Effector CD4-positive, alpha-beta T cell (primary cell): ENCODE measurements around the gene MACROD1.

Source experiments
- DNase-seq: peaks from one replicate; pipeline ENCODE4 v3.0.0-alpha.2; 2020

Gene MACROD1

DNA sequence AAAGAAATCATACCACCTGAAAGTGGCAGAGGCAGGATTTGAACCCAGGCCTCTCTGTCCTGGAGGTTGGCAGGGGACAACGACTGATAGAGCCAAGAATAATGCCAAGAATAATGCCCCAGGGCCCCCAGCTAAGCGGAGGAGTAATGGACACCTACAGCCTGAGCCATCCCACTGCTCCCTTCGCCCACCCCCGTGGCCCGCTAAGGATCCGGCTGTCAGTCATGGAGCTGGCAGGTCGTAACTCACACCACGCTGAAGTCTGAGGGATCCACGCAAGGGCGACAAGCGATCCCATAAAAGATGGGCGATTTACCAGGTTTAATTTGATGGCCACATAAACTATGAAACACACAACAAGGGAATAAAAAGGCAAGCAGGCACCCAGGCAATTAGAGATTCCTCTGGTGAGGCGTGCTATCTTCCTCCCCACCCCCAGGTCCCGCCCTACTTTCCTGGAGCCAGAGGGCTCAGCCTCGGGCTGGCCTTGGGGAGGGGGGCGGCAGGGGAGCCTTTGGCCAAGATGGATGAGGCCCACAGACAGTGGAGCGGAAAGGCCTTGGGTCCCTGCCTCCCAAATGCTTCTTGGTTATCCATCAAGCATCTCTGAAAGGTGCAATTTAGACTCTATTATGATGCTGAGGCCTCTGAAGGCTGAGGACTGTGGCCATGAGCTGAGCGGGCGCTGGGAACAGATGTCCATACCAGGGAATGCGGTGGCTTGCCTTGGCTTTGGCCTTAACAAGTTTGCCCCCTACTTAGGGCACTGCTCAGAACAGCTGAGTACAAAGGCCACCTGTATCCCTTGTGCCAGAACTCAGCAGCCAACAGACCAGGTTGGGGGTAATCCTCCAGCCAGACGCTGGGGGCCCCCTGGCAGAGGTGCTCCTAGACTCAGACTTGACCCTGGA lies 55.2 kb downstream of the MACROD1 start:
- no peak for DNase-seq

DNA sequence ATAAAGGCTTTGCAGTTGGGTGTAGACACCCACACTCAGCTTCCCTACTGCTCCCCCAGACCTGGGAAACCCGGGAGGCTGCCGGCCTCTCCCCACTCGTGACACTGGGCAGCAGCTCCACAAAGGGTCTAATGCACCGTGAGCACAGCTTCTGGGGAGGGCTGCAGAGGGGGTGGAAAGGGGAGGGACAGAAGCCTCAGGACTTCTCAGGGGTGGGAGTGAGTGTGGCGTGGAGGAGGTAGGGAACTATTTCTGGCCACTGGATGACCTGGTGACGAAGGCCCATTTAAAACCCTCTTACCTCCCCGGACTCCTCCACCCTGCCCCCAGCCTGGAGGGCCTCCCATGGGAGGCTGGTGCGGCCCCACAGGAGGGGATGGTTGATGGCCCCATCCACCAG lies 56.6 kb downstream of the MACROD1 start:
- DNase-seq, result no peak

- no peak for DNase-seq
Measured at GRCh38 chr11:64107303-64107702, 58.6 kb downstream of the MACROD1 start.

GRCh38 chr11:64104632-64105031 lies 61.3 kb downstream of the MACROD1 start:
- DNase-seq, result no peak

DNA sequence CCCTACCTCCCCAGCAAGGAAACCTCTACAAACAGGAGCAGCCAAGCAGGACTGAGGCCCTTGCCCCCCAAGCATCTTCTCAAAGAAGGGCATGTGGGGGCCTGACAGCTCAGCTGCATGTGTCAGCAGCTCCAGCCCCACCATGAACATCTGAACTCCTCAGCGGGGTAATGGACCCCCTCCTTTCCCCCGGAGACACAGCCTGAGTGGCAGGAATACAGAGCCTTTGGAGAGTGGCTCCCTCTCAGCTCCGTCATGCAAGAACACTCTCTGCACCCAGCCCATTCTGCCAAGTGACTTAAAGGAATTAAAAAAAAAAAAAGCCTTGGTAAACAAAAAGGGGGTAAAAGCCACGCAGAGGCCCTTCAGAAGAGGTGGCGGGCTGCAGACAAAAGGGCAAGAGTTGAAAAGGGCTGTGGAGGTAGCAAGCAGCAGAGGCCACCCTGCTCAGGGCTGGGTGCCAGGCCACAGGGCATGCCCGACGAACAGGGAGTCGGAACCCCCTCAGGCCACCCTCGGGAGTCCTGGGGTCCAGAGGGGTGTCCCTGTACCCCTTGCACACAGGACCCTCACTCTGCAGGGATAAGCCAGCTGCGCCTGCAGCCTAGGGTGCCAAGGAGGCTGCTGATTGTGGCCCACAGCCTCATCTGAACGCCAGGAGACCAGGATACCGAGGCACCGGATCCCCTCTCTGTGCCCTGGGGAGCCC lies 62.5 kb downstream of the MACROD1 start:
- no peak for DNase-seq

DNA sequence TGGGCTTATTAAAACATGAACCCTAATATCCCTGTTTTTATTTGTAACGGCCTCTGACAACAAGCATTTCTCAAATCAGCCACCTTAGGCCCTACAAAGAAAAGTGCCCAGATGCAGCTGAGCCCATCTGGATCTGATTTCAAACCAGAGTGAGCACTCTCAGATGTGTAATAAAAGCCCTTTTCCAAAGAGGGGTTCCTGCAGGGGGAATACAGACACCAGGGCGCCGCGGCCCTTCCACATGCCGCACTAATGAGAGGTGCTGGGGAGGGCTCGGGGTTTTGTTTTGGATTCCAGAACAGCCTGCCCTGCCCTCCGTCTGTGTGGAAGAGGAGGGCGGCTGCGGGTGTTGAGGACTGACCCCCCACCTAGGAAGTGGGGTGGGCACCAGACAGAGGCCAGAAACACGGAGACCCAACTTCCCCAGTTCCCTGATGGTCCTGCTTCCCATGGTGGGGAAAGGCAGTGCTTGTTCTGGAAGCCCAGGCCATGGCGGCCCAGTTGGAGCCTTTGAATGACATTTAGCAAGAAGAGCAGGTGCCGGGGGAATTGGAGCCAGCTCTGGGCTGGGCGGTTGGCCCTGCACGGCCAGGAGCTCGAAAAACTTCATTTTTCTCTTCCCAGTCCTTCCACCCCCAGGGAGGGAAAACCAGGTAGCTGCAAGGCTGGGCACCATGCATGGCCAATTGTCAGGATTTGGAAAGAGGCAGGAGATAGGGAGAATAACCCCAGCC lies 63.7 kb downstream of the MACROD1 start:
- no peak for DNase-seq

DNA sequence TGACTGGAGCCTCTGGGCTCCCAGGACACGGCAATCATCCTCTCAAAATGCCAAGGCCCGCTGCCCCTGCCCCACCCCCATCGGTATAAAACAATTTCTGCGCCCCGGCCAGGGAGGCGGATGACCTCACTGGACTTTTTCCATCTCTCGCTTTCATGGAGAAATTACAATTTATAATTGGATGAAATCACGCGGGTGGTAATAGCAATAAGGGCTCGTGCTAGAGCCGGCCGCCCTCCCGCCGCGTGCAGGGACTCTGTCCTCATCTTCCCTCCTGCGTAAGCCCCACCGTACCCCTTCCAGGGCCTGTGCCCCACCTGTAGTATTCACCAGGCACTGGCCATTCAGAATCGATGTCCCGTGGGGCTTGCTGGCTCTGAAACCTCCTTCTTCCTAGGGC lies 64.5 kb downstream of the MACROD1 start:
- DNase-seq, result no peak

DNA sequence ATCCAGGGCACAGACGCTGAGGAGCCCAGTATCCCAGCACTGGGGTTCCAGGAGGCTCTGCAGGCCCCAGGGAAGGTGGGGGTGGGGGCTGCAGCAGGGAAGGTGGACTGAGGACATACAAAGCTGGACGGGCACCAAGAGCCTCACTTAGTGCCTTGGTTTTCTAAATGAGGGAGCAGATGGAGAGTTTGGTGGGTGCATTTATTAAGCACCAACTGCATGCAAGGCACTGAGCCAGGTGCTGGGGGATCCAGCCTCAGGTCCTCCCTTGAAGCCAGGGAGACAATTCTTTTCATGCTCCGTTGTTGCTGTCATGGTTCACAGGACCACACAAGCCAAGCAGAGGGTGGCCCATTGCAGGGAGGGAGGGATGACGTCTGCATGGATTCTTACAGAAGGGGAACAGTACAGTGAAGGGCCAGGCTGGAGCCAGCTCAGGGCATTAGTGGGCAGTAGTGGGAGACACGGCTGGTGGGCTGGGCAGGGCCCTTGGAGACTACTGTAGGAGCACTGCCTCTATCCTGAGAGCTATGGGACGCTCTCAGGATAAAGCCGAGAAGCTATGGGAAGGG lies 65.0 kb downstream of the MACROD1 start:
- no peak for DNase-seq

DNA sequence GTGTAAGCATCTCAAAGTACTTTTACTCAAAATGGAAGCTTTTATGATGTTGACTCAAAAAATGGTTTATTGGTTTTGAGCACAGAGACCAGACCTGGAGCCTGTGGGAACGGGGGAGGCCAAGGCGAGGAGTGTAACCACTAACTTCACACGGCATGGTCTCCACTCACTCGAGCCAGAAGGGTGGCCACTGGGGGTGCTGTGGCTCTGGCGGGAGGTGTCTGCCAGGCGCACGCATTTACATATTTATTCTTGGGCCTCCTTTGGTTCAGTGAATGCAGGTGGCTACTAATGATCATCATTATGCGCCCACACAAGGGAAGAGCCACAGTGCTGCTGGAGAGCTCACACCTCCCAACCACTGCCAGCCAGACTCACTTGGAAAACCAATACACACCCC lies 65.6 kb downstream of the MACROD1 start:
- no peak for DNase-seq

GRCh38 chr11:64099436-64099835 lies 66.5 kb downstream of the MACROD1 start:
- DNase-seq, result no peak

DNA sequence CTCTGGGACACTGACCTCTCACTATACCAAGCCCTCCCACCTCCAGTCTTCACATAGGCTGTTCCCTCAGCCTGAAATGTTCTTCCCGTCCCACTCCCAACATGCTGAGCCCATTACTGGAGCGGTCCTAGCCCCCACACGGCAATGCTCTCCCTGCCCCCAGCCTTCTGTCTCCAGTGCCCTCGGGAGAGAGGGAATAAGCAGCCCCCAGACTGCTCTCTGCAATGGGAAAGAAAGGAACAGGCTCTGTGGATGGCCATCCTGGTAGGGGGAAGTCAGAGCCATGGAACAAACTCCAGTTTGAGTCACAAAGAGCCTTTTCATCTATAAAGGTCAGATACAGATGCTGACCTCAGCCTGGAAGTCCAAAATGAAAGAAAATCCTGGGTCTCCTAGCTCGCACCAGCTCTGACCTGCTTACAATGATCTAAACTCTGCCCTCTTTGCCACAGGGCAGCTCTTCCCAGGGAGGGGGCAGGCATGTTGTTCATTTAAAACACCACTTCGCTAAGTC lies 67.5 kb downstream of the MACROD1 start:
- no peak for DNase-seq

DNA sequence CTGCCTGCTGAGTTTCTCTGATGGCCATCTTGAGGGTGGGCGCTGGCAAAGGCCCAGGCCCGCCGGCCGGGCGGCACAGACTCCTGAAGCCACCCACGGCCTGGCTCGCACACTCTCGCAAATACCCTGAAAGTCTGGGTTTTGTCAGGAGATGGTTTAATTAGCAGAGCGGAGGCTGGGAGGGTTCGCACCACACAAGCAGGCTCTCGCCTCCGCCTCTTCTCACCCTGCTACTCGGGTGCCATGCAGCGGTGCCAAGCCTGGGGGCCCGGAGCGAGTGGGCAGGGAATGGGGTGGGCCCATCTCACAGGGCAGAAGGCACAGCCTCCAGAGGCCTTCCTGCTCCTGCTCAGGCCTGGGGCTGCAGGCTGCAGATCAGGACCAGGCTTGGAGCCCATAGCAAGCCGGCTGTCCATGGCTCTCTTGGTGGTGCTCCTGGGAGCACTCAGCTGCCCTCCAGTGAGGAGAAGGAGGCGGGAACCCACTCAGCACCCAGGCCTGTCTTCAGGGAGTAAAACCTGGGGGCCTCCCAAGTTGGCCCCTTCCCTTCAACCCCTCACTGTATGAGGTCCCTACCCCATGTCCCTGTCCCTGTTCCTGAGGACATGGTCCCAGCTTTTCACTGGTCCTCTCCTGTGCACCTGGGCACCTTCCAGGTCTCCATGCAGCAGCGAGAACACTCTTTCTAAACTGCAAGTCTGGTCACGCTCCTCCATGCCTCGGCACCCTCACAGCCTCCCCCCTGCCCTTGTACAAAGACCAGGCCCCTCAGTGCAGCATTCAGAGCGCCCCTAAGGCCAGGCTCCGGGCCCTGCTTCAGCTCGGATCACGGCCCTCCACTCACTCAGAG lies 68.2 kb downstream of the MACROD1 start:
- no peak for DNase-seq

DNA sequence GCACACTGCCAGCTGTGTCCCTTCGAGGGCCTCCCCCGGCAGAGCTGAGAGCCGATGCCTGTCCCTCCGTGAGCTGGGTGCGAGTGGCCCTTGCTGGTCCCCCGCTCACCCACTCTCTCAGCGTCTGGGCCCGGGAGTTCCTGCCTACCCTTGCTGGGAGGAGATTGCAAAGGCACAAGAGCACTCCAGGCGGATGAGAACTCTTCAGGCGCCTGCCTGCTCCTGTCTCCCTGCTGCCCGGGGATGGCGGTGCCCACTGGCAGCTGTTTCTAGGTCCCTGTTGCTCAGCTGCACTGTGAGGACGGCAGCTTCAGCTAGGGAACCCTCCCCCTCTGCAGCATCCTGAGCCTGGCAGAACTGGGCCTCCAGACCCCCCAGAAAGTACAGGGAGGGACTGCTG lies 69.1 kb downstream of the MACROD1 start:
- DNase-seq, result no peak

DNA sequence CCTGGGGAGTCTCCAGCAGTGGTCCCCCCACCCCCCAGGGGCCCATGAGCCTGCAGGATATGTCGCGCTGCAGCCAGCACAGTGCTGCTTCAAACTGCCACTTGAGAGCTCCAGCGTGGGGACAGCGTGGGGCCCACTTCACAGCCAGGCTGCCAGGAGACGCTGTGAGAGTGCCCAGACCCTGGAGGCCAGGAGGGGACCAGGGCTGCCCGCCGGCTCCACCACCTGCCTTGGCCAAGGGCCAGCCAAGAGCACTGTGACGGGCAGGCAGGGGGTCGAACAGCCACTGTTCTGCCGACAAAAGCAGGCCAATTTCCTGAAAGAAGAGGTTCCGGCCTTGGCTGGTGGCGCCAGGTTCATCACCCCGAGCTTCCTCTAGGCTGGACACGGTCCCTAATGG lies 70.0 kb downstream of the MACROD1 start:
- no peak for DNase-seq

GRCh38 chr11:64095273-64095817 lies 70.6 kb downstream of the MACROD1 start:
- DNase-seq, result no peak

DNA sequence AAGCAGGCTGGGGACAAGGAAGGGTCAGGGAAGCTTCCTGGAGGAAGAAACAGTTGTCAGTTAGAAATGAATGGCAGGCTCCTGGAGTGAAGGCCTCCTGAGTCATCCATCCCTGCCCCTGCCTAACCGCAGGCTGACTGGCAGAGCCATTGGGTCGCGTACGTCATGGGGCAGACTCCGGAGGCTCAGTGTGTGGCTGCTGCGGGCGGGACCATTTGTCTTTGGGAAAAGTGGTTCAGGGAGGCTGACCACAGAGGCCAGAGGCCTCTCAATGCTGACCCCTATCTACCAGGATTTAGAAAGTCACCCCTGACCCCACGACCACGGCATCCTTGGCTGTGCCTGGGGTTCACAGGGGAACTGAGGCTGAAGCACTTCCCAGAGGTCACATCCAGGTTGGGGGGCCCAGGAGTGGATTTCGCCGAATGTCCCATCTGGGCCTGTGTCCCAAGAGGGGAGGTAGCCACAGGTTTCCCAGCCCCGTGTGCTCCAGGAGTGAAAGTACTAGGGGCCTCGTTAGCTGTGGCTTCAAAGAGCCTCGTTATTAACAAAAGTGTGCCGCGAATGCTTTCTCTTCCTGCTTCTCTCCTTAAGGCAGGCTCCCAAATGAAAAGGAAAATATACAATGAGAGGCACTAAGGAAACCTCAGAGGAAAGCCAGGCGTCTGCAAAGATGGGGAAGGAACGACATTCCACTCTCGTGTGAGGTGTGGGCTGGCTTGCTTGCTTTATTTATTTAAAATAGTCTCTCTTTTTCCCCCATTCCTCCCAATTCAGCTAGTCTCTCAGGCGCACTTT lies 71.3 kb downstream of the MACROD1 start:
- DNase-seq, result no peak

DNA sequence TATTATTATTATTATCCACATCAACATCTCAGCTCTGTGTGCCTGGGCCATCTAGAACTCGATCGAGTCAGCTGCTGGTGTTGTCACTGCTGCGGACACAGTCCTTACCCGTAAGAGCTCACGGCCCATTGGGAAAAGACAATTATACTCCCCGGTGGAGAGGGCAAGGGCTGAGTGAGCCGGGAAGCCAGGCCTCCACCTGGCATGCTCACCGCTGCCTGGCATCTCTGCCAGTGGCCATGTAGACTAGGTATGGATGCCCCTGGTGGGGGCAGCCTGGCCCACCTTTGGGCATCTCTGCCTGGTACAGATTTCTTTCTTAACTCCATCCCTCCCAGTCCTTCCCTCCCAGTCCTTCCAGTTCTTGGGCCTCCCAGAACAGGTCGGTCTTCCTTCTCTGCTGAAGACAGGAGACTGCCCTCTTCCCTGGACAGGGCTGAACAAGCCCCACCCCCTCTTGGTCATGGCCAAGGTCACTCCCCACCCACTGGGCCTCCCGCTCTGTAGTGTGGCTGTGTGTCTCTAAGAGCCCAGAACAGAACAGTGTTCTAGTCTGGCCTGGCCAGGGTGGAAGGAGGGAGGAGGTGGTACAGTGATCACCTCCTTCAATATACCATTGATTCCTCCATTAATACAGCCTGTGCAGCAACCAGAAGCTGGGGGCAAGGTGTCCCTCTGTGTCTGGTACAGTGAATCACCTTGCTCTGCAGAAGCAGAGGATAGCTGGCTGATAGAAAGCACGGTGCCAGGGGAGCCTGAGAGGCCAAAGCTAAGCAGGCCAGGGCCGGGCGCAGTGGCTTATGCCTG lies 72.5 kb downstream of the MACROD1 start:
- no peak for DNase-seq

DNA sequence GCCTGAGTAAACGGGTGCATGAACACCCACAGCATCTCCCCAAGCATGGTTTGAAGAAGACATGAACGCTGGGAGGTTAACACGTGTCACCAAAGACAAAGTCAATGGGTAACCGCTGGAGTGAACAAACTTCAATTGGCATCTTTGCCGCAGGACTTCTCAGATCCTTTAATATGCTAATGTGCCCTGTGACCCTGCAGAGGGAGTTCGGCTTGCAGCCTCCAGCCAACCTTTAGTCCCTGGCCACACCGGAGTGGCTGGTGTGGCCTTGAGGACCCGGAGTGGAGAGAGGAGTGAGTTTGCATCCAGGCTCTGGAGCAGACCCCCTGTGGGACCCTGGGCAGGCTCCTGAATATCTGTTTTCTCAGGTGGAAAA lies 73.2 kb downstream of the MACROD1 start:
- DNase-seq, result no peak

DNA sequence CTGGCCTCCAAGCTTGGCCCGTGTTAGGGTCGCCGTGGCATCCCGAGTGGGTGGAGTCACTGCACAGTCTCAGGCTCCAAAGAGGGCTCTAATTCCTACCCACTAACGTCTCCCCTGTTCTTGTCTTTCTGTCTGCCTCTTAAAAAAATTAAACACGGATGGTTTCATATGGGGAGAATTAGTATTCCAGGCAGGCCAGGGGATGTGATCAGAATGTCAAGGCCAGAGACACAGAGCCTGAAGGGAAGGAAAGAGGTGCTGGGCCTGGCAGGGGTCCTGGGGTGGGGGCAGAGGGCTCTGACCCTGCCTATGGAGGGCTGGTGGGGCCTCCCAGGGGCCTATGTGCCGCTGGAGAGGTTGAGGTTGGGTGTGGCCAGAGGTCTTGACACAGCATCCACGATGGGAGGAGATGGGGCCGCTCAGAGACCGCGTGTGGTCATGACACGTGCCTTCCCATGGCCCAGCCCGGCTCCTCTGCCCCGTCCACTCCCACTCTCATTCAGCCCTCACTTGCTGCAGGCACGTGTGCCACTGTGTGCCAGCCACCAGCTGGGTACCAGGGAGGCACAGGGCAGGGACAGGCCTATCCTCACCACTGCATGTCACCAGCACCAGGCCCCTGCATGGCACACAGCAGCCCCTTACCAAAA lies 73.7 kb downstream of the MACROD1 start:
- no peak for DNase-seq
